ENCODE results near the gene LRP1B.

Gene LRP1B

DNA sequence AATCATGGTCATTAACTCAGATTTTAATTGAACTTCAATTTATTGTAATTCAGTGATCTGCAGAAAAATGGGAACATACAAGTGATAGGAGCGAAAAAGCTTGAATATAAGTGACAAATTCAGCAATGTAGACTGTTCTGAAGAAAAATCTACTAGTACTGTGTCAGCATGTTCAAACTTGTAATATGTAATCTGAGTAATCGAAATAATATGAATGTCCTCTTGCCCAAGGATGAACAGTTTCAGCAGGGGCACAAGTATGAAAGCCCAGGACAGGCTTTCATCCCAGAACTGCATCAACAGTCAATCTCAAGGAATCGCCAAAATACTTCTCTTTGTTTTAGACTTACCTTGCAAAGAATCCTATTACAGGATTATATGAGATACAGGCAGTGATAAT lies 1110.5 kb downstream of the LRP1B start:
- no peak for TF ChIP-seq EZH2phosphoT487 (IDR thresholded peaks at IDR 0.05; ENCODE audit: low read length)
- TF ChIP-seq CTCF (IDR thresholded peaks at IDR 0.05; ENCODE audit: low read length), result no peak
- TF ChIP-seq EZH2 (optimal IDR thresholded peaks at IDR 0.05; ENCODE audit: low read depth, low read length), result no peak
- Histone ChIP-seq H2AFZ (ENCODE audit: low read length) (no peak overlapping the region), H3K4me3 (ENCODE audit: low read length) (no peak overlapping the region), H3F3A (ENCODE audit: insufficient read depth, low read length) (no peaks in the 10 kb centered on the region), H3K9ac (ENCODE audit: low read length) (no peak overlapping the region), H3K79me2 (ENCODE audit: low read length) (no peaks in the 10 kb centered on the region), H3K4me2 (ENCODE audit: low read depth, low read length) (no peak overlapping the region), H4K20me1 (ENCODE audit: insufficient read depth, low read length) (no peaks in the 10 kb centered on the region), H3K4me1 (ENCODE audit: low read length) (no peaks in the 10 kb centered on the region), H3K9me3 (replicated peaks; ENCODE audit: insufficient read depth, low read length) (no peaks in the 10 kb centered on the region), H3K27ac (ENCODE audit: low read length) (no peak overlapping the region), H3K27me3 (replicated peaks; ENCODE audit: insufficient read depth, low read length) (no peaks in the 10 kb centered on the region), H3K36me3 (replicated peaks; ENCODE audit: insufficient read depth, low read length) (no peaks in the 10 kb centered on the region), H3K9me2 (replicated peaks; ENCODE audit: insufficient read depth, low read length) (no peaks in the 10 kb centered on the region)
- DNase-seq, result no peak

GRCh38 chr2:141015341-141016047 lies 1115.3 kb downstream of the LRP1B start:
- H3K4me1 ChIP-seq (ENCODE audit: low read length), result no peaks in the 10 kb centered on the region
- H3K27me3 ChIP-seq (replicated peaks; ENCODE audit: insufficient read depth, low read length), result no peaks in the 10 kb centered on the region
- H3K36me3 ChIP-seq (replicated peaks; ENCODE audit: insufficient read depth, low read length), result no peaks in the 10 kb centered on the region
- H3K9me3 ChIP-seq (replicated peaks; ENCODE audit: insufficient read depth, low read length), result no peaks in the 10 kb centered on the region
- no peak for DNase-seq
- H2AFZ ChIP-seq (ENCODE audit: low read length), result no peak overlapping the region
- H3F3A ChIP-seq (ENCODE audit: insufficient read depth, low read length), result no peaks in the 10 kb centered on the region
- H3K4me2 ChIP-seq (ENCODE audit: low read depth, low read length), result no peak overlapping the region
- no peaks in the 10 kb centered on the region for H4K20me1 ChIP-seq (ENCODE audit: insufficient read depth, low read length)
- H3K9ac ChIP-seq (ENCODE audit: low read length), result no peak overlapping the region
- no peak overlapping the region for H3K27ac ChIP-seq (ENCODE audit: low read length)
- TF ChIP-seq EZH2phosphoT487 (IDR thresholded peaks at IDR 0.05; ENCODE audit: low read length) (no peak), CTCF (IDR thresholded peaks at IDR 0.05; ENCODE audit: low read length) (no peak), EZH2 (optimal IDR thresholded peaks at IDR 0.05; ENCODE audit: low read depth, low read length) (no peak)
- no peak overlapping the region for H3K4me3 ChIP-seq (ENCODE audit: low read length)
- H3K9me2 ChIP-seq (replicated peaks; ENCODE audit: insufficient read depth, low read length), result no peaks in the 10 kb centered on the region
- no peaks in the 10 kb centered on the region for H3K79me2 ChIP-seq (ENCODE audit: low read length)

- H3K9me2 ChIP-seq (replicated peaks; ENCODE audit: insufficient read depth, low read length), result no peaks in the 10 kb centered on the region
- no peaks in the 10 kb centered on the region for H3K4me1 ChIP-seq (ENCODE audit: low read length)
- H4K20me1 ChIP-seq (ENCODE audit: insufficient read depth, low read length), result no peaks in the 10 kb centered on the region; the same call in 1 of the 2 replicates
- no peaks in the 10 kb centered on the region for H3F3A ChIP-seq (ENCODE audit: insufficient read depth, low read length)
- no peaks in the 10 kb centered on the region for H3K36me3 ChIP-seq (replicated peaks; ENCODE audit: insufficient read depth, low read length)
- no peak overlapping the region for H3K4me2 ChIP-seq (ENCODE audit: low read depth, low read length)
- no peak for TF ChIP-seq CTCF (IDR thresholded peaks at IDR 0.05; ENCODE audit: low read length)
- no peak for TF ChIP-seq EZH2phosphoT487 (IDR thresholded peaks at IDR 0.05; ENCODE audit: low read length)
- no peak for TF ChIP-seq EZH2 (optimal IDR thresholded peaks at IDR 0.05; ENCODE audit: low read depth, low read length)
- no peaks in the 10 kb centered on the region for H3K79me2 ChIP-seq (ENCODE audit: low read length)
- no peak for DNase-seq
- no peaks in the 10 kb centered on the region for H3K27me3 ChIP-seq (replicated peaks; ENCODE audit: insufficient read depth, low read length)
- no peak overlapping the region for H3K27ac ChIP-seq (ENCODE audit: low read length)
- no peak overlapping the region for H3K9ac ChIP-seq (ENCODE audit: low read length)
- no peaks in the 10 kb centered on the region for H3K9me3 ChIP-seq (replicated peaks; ENCODE audit: insufficient read depth, low read length)
- no peak overlapping the region for H3K4me3 ChIP-seq (ENCODE audit: low read length)
- H2AFZ ChIP-seq (ENCODE audit: low read length), result no peak overlapping the region
These were observed 1126.7 kb downstream of the LRP1B start for GRCh38 chr2:141003967-141004657.
